Measurements from ENCODE around the gene CEMIP. TPM values are rescaled to one million over a fixed set of nuclear protein-coding genes. Genes with fewer than 3 reads are reported as not detected.

CEMIP gene
- total RNA-seq, 1 donor from 2014 or later: 0.83 TPM

DNA sequence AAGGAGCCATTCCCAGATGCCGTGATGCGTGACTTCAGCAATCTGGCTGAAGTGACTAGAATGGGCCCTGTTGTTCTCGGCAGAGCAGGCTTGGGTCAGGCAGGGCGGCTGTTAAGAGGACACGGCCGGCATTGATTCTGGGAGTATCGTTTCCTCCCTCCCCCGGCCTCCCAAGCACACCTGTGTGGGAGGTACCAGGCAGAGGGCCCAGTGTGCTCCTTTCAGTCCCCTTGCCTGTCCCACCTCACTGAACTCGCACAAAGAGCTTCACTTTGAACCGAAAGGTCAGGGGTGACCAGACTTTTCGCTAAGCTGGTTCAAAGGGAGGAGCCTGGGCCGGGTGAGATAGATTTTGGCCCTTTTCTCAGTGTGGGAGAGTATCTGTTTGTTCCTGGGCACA lies 92.7 kb downstream of the CEMIP start:
- H3K36me3 Mint-ChIP-seq: no peaks in the 10 kb centered on the region
- H3K4me1 Mint-ChIP-seq: no peaks in the 10 kb centered on the region
- DNase-seq (ENCODE audit: low spot score in 2 of 2, unreplicated experiment in 2 of 2): no peak
- H3K4me3 Mint-ChIP-seq: no peak overlapping the region
- no peak overlapping the region for H3K27ac Mint-ChIP-seq
- no peaks in the 10 kb centered on the region for H3K9me3 Mint-ChIP-seq
- no peaks in the 10 kb centered on the region for H3K27me3 Mint-ChIP-seq (ENCODE audit: low read depth)
- TF ChIP-seq, protein P1, sequence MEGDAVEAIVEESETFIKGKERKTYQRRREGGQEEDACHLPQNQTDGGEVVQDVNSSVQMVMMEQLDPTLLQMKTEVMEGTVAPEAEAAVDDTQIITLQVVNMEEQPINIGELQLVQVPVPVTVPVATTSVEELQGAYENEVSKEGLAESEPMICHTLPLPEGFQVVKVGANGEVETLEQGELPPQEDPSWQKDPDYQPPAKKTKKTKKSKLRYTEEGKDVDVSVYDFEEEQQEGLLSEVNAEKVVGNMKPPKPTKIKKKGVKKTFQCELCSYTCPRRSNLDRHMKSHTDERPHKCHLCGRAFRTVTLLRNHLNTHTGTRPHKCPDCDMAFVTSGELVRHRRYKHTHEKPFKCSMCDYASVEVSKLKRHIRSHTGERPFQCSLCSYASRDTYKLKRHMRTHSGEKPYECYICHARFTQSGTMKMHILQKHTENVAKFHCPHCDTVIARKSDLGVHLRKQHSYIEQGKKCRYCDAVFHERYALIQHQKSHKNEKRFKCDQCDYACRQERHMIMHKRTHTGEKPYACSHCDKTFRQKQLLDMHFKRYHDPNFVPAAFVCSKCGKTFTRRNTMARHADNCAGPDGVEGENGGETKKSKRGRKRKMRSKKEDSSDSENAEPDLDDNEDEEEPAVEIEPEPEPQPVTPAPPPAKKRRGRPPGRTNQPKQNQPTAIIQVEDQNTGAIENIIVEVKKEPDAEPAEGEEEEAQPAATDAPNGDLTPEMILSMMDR (IDR thresholded peaks at IDR 0.05; ENCODE audit: unreplicated experiment): no peak

DNA sequence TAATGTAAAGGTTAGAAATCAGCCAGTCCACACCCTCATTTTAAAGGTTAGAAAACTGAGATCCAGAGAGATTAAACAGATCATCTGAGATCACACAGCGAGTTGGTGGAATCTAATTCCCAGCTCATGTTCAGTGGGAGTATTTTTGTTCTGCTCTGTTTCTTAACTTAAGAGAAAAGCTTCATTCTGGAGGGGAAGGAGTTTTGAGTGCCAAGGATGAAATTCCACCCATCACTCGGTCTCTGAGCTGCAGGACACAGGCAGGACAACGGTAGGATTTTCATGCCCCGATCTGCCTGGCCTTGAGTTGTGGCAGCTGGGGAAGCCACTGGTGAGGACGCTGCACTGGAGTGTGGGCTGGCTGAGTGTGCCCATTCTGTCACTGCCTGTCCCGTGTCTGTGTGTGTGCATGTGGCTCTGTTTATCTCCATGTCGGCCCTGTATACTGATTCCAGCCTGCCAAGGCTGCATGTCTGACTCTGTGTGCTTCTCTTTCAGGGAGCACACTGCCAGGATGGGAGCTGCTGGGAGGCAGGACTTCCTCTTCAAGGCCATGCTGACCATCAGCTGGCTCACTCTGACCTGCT lies 94.3 kb downstream of the CEMIP start:
- Mint-ChIP-seq H3K36me3 (no peaks in the 10 kb centered on the region), H3K27ac (no peak overlapping the region), H3K4me3 (no peak overlapping the region), H3K9me3 (no peaks in the 10 kb centered on the region), H3K4me1 (no peaks in the 10 kb centered on the region), H3K27me3 (ENCODE audit: low read depth) (no peaks in the 10 kb centered on the region)
- DNase-seq (ENCODE audit: low spot score in 2 of 2, unreplicated experiment in 2 of 2): no peak
- TF ChIP-seq, protein P1 (IDR thresholded peaks at IDR 0.05; ENCODE audit: unreplicated experiment): no peak

DNA sequence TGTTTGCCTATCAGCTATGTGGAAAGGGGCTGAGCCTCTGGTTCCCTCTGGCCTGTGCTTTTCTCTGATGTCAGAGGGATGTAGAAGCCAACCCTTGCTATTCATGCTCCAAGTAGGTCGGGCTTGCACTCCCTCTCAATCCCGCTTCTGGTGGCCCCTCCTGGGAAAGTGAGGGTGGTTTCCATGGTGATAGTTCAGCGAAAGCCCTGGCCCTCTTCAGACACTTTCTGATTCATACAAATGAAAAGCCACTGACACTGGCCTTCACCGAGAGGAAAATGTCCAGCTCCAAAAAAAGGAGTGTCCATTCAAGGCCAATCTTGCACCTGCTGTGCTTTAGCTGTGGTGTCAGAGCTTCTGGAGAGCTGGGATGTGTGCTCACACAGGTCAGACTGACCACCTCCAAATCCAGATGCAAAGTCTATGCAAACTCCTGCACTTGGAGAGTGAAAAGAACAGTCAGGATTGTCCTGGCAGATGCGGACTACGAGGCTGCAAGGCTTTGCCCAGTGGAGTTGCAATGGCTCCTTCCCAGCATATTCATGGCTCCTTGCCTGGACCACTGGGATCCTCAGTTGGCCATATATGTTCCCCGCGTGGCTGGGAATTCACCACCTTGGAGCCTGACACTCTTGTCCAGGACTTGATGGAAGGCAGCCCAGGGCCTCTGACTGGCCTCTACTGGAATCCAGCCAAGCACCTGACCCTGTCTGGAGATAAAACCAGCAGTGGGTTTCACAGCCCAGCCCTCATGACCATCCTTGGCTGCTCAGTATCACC lies 96.6 kb downstream of the CEMIP start:
- no peaks in the 10 kb centered on the region for H3K9me3 Mint-ChIP-seq
- DNase-seq (ENCODE audit: low spot score in 2 of 2, unreplicated experiment in 2 of 2): no peak

DNA sequence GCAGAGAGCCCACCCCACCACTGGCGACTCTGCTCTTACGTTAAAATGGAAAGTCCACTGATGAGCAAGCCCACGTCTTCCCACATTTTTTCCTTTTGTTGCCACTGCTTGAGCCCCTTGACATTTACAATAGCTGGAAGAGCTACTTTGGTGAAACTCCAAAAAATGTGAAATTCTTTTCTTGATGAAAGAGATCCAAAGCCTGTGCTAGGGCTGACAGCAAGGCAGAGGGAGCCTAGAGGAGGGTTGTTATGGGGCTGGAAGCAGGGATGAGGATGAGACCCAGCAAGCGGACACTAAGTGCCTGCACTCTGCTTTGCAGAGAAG lies 97.1 kb downstream of the CEMIP start:
- Mint-ChIP-seq H3K4me3 (no peak overlapping the region), H3K27ac (no peak overlapping the region), H3K4me1 (no peaks in the 10 kb centered on the region), H3K36me3 (no peaks in the 10 kb centered on the region), H3K9me3 (no peaks in the 10 kb centered on the region), H3K27me3 (ENCODE audit: low read depth) (peaks cover 1% of the 10 kb centered on the region)
- no peak for DNase-seq (ENCODE audit: low spot score in 2 of 2, unreplicated experiment in 2 of 2)
- TF ChIP-seq, protein P1 (IDR thresholded peaks at IDR 0.05; ENCODE audit: unreplicated experiment): no peak

More for the DNA sequence above, 96.6 kb downstream of the CEMIP start:
- Mint-ChIP-seq H3K36me3 (no peaks in the 10 kb centered on the region), H3K27me3 (ENCODE audit: low read depth) (no peaks in the 10 kb centered on the region), H3K27ac (no peak overlapping the region), H3K4me3 (no peak overlapping the region), H3K4me1 (no peaks in the 10 kb centered on the region)
- TF ChIP-seq, protein P1 (IDR thresholded peaks at IDR 0.05; ENCODE audit: unreplicated experiment): no peak

DNA sequence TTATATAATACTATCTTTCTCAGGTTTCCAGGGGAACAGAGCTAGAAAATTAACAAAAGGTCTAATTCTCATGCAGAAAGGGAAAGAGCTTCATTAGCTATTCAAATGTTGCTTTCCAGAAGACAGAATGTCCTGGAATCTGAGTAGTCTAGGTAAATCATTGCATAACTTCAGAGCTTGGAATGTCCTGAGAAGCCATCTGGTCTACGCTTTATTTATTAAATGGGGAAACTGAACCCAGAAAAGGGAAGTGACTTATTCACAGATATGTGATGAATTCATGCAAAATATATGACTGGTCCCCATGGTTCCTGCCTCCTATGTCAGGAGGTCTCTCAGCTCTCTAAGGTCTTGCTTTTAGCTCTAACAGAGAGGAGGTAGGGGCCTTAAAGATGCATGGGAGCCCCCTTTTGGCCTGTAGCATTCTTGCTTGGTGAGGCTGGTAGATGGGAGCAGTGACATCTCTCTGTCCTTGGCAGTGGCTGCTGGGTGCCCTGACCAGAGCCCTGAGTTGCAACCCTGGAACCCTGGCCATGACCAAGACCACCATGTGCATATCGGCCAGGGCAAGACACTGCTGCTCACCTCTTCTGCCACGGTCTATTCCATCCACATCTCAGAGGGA lies 99.2 kb downstream of the CEMIP start:
- no peak for DNase-seq (ENCODE audit: low spot score in 2 of 2, unreplicated experiment in 2 of 2)
- TF ChIP-seq, protein P1 (IDR thresholded peaks at IDR 0.05; ENCODE audit: unreplicated experiment): no peak
- H3K9me3 Mint-ChIP-seq: no peaks in the 10 kb centered on the region
- H3K27ac Mint-ChIP-seq: no peak overlapping the region
- H3K27me3 Mint-ChIP-seq (ENCODE audit: low read depth): peaks cover 7% of the 10 kb centered on the region
- no peaks in the 10 kb centered on the region for H3K4me1 Mint-ChIP-seq
- no peaks in the 10 kb centered on the region for H3K36me3 Mint-ChIP-seq
- H3K4me3 Mint-ChIP-seq: no peak overlapping the region
